ENCODE results near the gene SLC36A1. TPM values are rescaled to one million over a fixed set of nuclear protein-coding genes. Genes with fewer than 3 reads are reported as not detected.

SLC36A1 gene
- 10 to 100 TPM in 3 of 6 experiments, 1 to 10 TPM in 3; 9.2 to 13.1 (median 10.3) TPM for total RNA-seq (2021; fragmentation: NEBNext Ultra II Directional; extraction: Animal tissue kit (Norgen Biotek cat#: 25700))
- long read RNA-seq, partial matches to known transcripts: 1 of 4 reads
- long read RNA-seq, other reads (novel, unspliced or antisense): 3 of 4 reads

- H3K36me3 Mint-ChIP-seq (ENCODE audit: low read depth): no peaks in the 10 kb centered on the region
- TF ChIP-seq CTCF (IDR thresholded peaks at IDR 0.05): peak; percentile 98
- H3K4me1 Mint-ChIP-seq (ENCODE audit: low read depth): peaks cover 40% of the 10 kb centered on the region
- H3K27me3 Mint-ChIP-seq (ENCODE audit: insufficient read depth): peaks cover 2% of the 10 kb centered on the region
- H3K9me3 Mint-ChIP-seq: no peaks in the 10 kb centered on the region
- peak within 1 kb of the TSS; percentile 78 for H3K27ac Mint-ChIP-seq
- peak within 1 kb of the TSS; percentile 93 for H3K4me3 Mint-ChIP-seq
- DNase-seq: peak; percentile 86
These were observed at the start of gene SLC36A1 for GRCh38 chr5:151447174-151448037. Gene SLC36A1 (plus strand): TSS chr5:151447603. CDS start chr5:151458793, 11,190 bp downstream.

- H3K9me3 Mint-ChIP-seq: no peaks in the 10 kb centered on the region
- H3K36me3 Mint-ChIP-seq (ENCODE audit: low read depth): no peaks in the 10 kb centered on the region
- H3K27ac Mint-ChIP-seq: no peak overlapping the region
- H3K4me3 Mint-ChIP-seq: no peak overlapping the region
- no peak for DNase-seq
- no peak for TF ChIP-seq CTCF (IDR thresholded peaks at IDR 0.05)
- no peaks in the 10 kb centered on the region for H3K4me1 Mint-ChIP-seq (ENCODE audit: low read depth)
- peaks cover 14% of the 10 kb centered on the region for H3K27me3 Mint-ChIP-seq (ENCODE audit: insufficient read depth)
These were observed 41.9 kb upstream of the SLC36A1 start for GRCh38 chr5:151405334-151406160.

- Mint-ChIP-seq H3K27me3 (ENCODE audit: insufficient read depth) (peaks cover 15% of the 10 kb centered on the region), H3K4me3 (no peak overlapping the region; the same call in 1 of the 2 replicates), H3K27ac (no peak overlapping the region), H3K9me3 (no peaks in the 10 kb centered on the region), H3K36me3 (ENCODE audit: low read depth) (no peaks in the 10 kb centered on the region), H3K4me1 (ENCODE audit: low read depth) (no peaks in the 10 kb centered on the region)
- DNase-seq: peak; percentile 2
- peak; percentile 74 for TF ChIP-seq CTCF (IDR thresholded peaks at IDR 0.05)
These were observed 41.0 kb upstream of the SLC36A1 start for GRCh38 chr5:151406322-151406947.

- no peak overlapping the region for H3K4me3 Mint-ChIP-seq
- no peak for TF ChIP-seq CTCF (IDR thresholded peaks at IDR 0.05)
- no peaks in the 10 kb centered on the region for H3K4me1 Mint-ChIP-seq (ENCODE audit: low read depth)
- DNase-seq: no peak
- H3K27ac Mint-ChIP-seq: no peak overlapping the region
- H3K36me3 Mint-ChIP-seq (ENCODE audit: low read depth): no peaks in the 10 kb centered on the region
- no peaks in the 10 kb centered on the region for H3K9me3 Mint-ChIP-seq
- H3K27me3 Mint-ChIP-seq (ENCODE audit: insufficient read depth): peaks cover 21% of the 10 kb centered on the region
These were observed 38.7 kb upstream of the SLC36A1 start for GRCh38 chr5:151408591-151409230.

GRCh38 chr5:151413800-151414199 lies 33.6 kb upstream of the SLC36A1 start:
- H3K4me3 Mint-ChIP-seq: no peak overlapping the region
- H3K4me1 Mint-ChIP-seq (ENCODE audit: low read depth): no peaks in the 10 kb centered on the region
- TF ChIP-seq CTCF (IDR thresholded peaks at IDR 0.05): no peak
- H3K36me3 Mint-ChIP-seq (ENCODE audit: low read depth): peaks cover 13% of the 10 kb centered on the region
- peaks cover 24% of the 10 kb centered on the region for H3K27me3 Mint-ChIP-seq (ENCODE audit: insufficient read depth)
- no peak for DNase-seq
- H3K27ac Mint-ChIP-seq: no peak overlapping the region
- peaks cover 19% of the 10 kb centered on the region for H3K9me3 Mint-ChIP-seq

Data from HFFc6 (cell line).